Measurements from ENCODE around the gene SLC25A42. TPM values are rescaled to one million over a fixed set of nuclear protein-coding genes. Genes with fewer than 3 reads are reported as not detected.

Gene SLC25A42
- total and polyA plus RNA-seq, 5 donors: 13.4 to 18.7 (median 13.8) TPM

- Histone ChIP-seq H3K4me1 (ENCODE audit: control insufficient read depth, insufficient read depth, low read length) (no peaks in the 10 kb centered on the region), H3K27ac (ENCODE audit: low read length) (no peak overlapping the region), H3K27me3 (ENCODE audit: control insufficient read depth, insufficient read depth) (no peaks in the 10 kb centered on the region), H3K9me3 (ENCODE audit: control insufficient read depth, low read length) (no peaks in the 10 kb centered on the region), H3K4me3 (ENCODE audit: low read length) (no peak overlapping the region)
- WGBS: 95% methylated on average over 6 of the region's 6 CpGs
- ATAC-seq (no peak), DNase-seq (no peak)
- intact Hi-C loops (cut with DNase I): no loop called here
Measured at GRCh38 chr19:19154768-19155494, 91.1 kb downstream of the SLC25A42 start.

- Histone ChIP-seq H3K4me3 (ENCODE audit: low read length) (no peak overlapping the region), H3K9me3 (ENCODE audit: control insufficient read depth, low read length) (no peaks in the 10 kb centered on the region), H3K27ac (ENCODE audit: low read length) (no peak overlapping the region), H3K27me3 (ENCODE audit: control insufficient read depth, insufficient read depth) (no peaks in the 10 kb centered on the region), H3K4me1 (ENCODE audit: control insufficient read depth, insufficient read depth, low read length) (no peaks in the 10 kb centered on the region)
- 89% methylated on average over 10 of the region's 10 CpGs for WGBS
- ATAC-seq: no peak
- DNase-seq: no peak
- intact Hi-C loops (cut with DNase I): no loop called here
Measured at GRCh38 chr19:19155495-19156219, 91.9 kb downstream of the SLC25A42 start.

GRCh38 chr19:19157808-19158207, 94.0 kb downstream of the SLC25A42 start:
- 78% methylated on average over 6 of the region's 6 CpGs for WGBS
- intact Hi-C loops (cut with DNase I): no loop called here

GRCh38 chr19:19159534-19159933, 95.7 kb downstream of the SLC25A42 start:
- ATAC-seq (no peak), DNase-seq (no peak)
- H3K4me1 ChIP-seq (ENCODE audit: control insufficient read depth, insufficient read depth, low read length): no peaks in the 10 kb centered on the region
- intact Hi-C loops (cut with DNase I): no loop called here
- no peak overlapping the region for H3K4me3 ChIP-seq (ENCODE audit: low read length)
- WGBS: 87% methylated on average over 4 of the region's 4 CpGs
- H3K27ac ChIP-seq (ENCODE audit: low read length): no peak overlapping the region
- H3K9me3 ChIP-seq (ENCODE audit: control insufficient read depth, low read length): no peaks in the 10 kb centered on the region
- H3K27me3 ChIP-seq (ENCODE audit: control insufficient read depth, insufficient read depth): no peaks in the 10 kb centered on the region

More at GRCh38 chr19:19157808-19158207, 94.0 kb downstream of the SLC25A42 start:
- DNase-seq: no peak
- H3K9me3 ChIP-seq (ENCODE audit: control insufficient read depth, low read length): no peaks in the 10 kb centered on the region
- no peak overlapping the region for H3K27ac ChIP-seq (ENCODE audit: low read length)
- ATAC-seq: no peak
- no peaks in the 10 kb centered on the region for H3K4me1 ChIP-seq (ENCODE audit: control insufficient read depth, insufficient read depth, low read length)
- no peak overlapping the region for H3K4me3 ChIP-seq (ENCODE audit: low read length)
- H3K27me3 ChIP-seq (ENCODE audit: control insufficient read depth, insufficient read depth): no peaks in the 10 kb centered on the region

GRCh38 chr19:19160461-19161035, 96.8 kb downstream of the SLC25A42 start:
- Histone ChIP-seq H3K9me3 (ENCODE audit: control insufficient read depth, low read length) (no peaks in the 10 kb centered on the region), H3K4me3 (ENCODE audit: low read length) (no peak overlapping the region), H3K27me3 (ENCODE audit: control insufficient read depth, insufficient read depth) (no peaks in the 10 kb centered on the region), H3K27ac (ENCODE audit: low read length) (no peak overlapping the region), H3K4me1 (ENCODE audit: control insufficient read depth, insufficient read depth, low read length) (no peaks in the 10 kb centered on the region)
- intact Hi-C loops (cut with DNase I): no loop called here
- ATAC-seq (no peak), DNase-seq (no peak)
- 54% methylated on average over 26 of the region's 26 CpGs for WGBS

GRCh38 chr19:19162495-19162894, 98.7 kb downstream of the SLC25A42 start:
- ATAC-seq (no peak), DNase-seq (no peak)
- intact Hi-C loops (cut with DNase I): no loop called here
- Histone ChIP-seq H3K27me3 (ENCODE audit: control insufficient read depth, insufficient read depth) (no peaks in the 10 kb centered on the region), H3K9me3 (ENCODE audit: control insufficient read depth, low read length) (no peaks in the 10 kb centered on the region), H3K4me3 (ENCODE audit: low read length) (no peak overlapping the region), H3K27ac (ENCODE audit: low read length) (no peak overlapping the region), H3K4me1 (ENCODE audit: control insufficient read depth, insufficient read depth, low read length) (no peaks in the 10 kb centered on the region)
- 90% methylated on average over 7 of the region's 7 CpGs for WGBS

Other genes starting within 250 kb of the SLC25A42 start
- gene UPF1, start 232.0 kb upstream of the SLC25A42 start, total RNA-seq: 10 to 100 TPM; 35.2 to 40.0 (median 36.8) TPM
- gene UPF1, start 232.0 kb upstream of the SLC25A42 start, polyA plus RNA-seq: 31.4 TPM
- gene CERS1, start 167.8 kb upstream of the SLC25A42 start, total RNA-seq: 1 to 10 TPM; 1.1 to 1.9 (median 1.6) TPM
- gene CERS1, start 167.8 kb upstream of the SLC25A42 start, polyA plus RNA-seq: 1.1 TPM
- gene COPE, start 144.6 kb upstream of the SLC25A42 start, total RNA-seq: 100 to 1,000 TPM; 108 to 157 (median 146) TPM
- 180 TPM for gene COPE, start 144.6 kb upstream of the SLC25A42 start, polyA plus RNA-seq
- gene DDX49, start 144.3 kb upstream of the SLC25A42 start, total RNA-seq: 10 to 100 TPM; 21.2 to 30.5 (median 27.2) TPM
- 30.7 TPM for gene DDX49, start 144.3 kb upstream of the SLC25A42 start, polyA plus RNA-seq
- gene HOMER3, start 122.8 kb upstream of the SLC25A42 start, total RNA-seq: 10 to 100 TPM; 10.2 to 14.9 (median 12.4) TPM
- gene HOMER3, start 122.8 kb upstream of the SLC25A42 start, polyA plus RNA-seq: 26.5 TPM
- gene SUGP2, start 30.5 kb upstream of the SLC25A42 start, total RNA-seq: 10 to 100 TPM; 50.3 to 77.7 (median 71.0) TPM
- 48.3 TPM for gene SUGP2, start 30.5 kb upstream of the SLC25A42 start, polyA plus RNA-seq
- 10 to 100 TPM; 12.1 to 14.7 (median 13.8) TPM for gene ARMC6, start 30.4 kb upstream of the SLC25A42 start, total RNA-seq
- 16.7 TPM for gene ARMC6, start 30.4 kb upstream of the SLC25A42 start, polyA plus RNA-seq
- 10 to 100 TPM; 14.0 to 27.0 (median 21.0) TPM for gene TMEM161A, start 74.5 kb downstream of the SLC25A42 start, total RNA-seq
- gene TMEM161A, start 74.5 kb downstream of the SLC25A42 start, polyA plus RNA-seq: 19.5 TPM
- gene MEF2B, start 106.3 kb downstream of the SLC25A42 start, total RNA-seq: 1 to 10 TPM in 1 of 4 donors, under 1 TPM in 3; 0.42 to 1.1 (median 0.47) TPM
- 0.23 TPM for gene MEF2B, start 106.3 kb downstream of the SLC25A42 start, polyA plus RNA-seq
- gene BORCS8, start 128.2 kb downstream of the SLC25A42 start, total RNA-seq: 10 to 100 TPM; 27.5 to 33.2 (median 31.3) TPM
- gene BORCS8, start 128.2 kb downstream of the SLC25A42 start, polyA plus RNA-seq: 30.3 TPM
- gene RFXANK, start 128.3 kb downstream of the SLC25A42 start, total RNA-seq: 10 to 100 TPM; 35.2 to 46.1 (median 44.7) TPM
- 55.0 TPM for gene RFXANK, start 128.3 kb downstream of the SLC25A42 start, polyA plus RNA-seq
- gene NR2C2AP, start 139.4 kb downstream of the SLC25A42 start, total RNA-seq: 1 to 10 TPM; 6.4 to 10.0 (median 6.7) TPM
- gene NR2C2AP, start 139.4 kb downstream of the SLC25A42 start, polyA plus RNA-seq: 8.1 TPM
- not detected for gene NCAN, start 148.0 kb downstream of the SLC25A42 start, total RNA-seq
- not detected for gene NCAN, start 148.0 kb downstream of the SLC25A42 start, polyA plus RNA-seq
- 1 to 10 TPM in 1 of 4 donors, under 1 TPM in 3; 0.48 to 1.3 (median 0.90) TPM for gene TM6SF2, start 209.3 kb downstream of the SLC25A42 start, total RNA-seq
- 0.34 TPM for gene TM6SF2, start 209.3 kb downstream of the SLC25A42 start, polyA plus RNA-seq

Measured in right cardiac atrium (tissue), 5 donors.